Tibial nerve (tissue), 4 donors: ENCODE data around the gene SUFU.

Experiments
- EP300 ChIP-seq, 2 donors: sonication (generic); formaldehyde crosslinking; IDR thresholded peaks; one replicate each; pipeline ENCODE4 v1.6.1; 2017; ENCODE audit warnings: antibody characterized with exemption in 2 of 2, mild to moderate bottlenecking in 1 of 2
- POLR2A ChIP-seq, 2 donors: fragments of 450-650 bp; IDR thresholded peaks; one replicate each; pipeline ENCODE4 v1.6.1; 2017; ENCODE audit warnings: antibody characterized with exemption in 2 of 2, mild to moderate bottlenecking in 2 of 2, moderate library complexity in 2 of 2
- TF ChIP-seq, protein P1 (sequence below), 5 experiments: fragments of 200-600 bp in 3 of 5; fragments of 450-650 bp in 2 of 5; sonication (generic) in 3 of 5; IDR thresholded peaks; one replicate each; pipeline ENCODE4 v1.5.1; 2016 to 2019; ENCODE audit warnings: antibody characterized with exemption in 5 of 5, mild to moderate bottlenecking in 3 of 5, moderate library complexity in 2 of 5

DNA sequence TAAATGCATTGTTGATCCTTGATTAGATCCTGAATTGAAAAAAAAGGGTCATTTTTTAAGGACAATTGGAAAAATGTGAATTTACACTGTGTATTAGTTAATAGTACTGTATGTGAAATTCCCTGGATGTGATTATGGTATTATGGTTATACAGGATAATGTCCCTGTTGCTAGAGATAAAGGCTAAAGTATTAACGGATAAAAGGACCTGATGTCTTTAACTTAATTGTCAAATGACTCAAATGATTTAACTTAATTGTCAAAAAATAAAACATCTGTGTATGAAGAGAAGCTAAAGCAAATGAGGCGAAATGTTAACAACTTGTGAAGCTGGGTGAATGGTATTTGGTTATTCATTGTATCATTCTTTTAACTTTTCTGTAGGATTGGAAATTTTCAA is 48.8 kb downstream of the SUFU start:
- TF ChIP-seq POLR2A (IDR thresholded peaks at IDR 0.05) (no peak), EP300 (IDR thresholded peaks at IDR 0.05) (no peak)
- TF ChIP-seq, protein P1, sequence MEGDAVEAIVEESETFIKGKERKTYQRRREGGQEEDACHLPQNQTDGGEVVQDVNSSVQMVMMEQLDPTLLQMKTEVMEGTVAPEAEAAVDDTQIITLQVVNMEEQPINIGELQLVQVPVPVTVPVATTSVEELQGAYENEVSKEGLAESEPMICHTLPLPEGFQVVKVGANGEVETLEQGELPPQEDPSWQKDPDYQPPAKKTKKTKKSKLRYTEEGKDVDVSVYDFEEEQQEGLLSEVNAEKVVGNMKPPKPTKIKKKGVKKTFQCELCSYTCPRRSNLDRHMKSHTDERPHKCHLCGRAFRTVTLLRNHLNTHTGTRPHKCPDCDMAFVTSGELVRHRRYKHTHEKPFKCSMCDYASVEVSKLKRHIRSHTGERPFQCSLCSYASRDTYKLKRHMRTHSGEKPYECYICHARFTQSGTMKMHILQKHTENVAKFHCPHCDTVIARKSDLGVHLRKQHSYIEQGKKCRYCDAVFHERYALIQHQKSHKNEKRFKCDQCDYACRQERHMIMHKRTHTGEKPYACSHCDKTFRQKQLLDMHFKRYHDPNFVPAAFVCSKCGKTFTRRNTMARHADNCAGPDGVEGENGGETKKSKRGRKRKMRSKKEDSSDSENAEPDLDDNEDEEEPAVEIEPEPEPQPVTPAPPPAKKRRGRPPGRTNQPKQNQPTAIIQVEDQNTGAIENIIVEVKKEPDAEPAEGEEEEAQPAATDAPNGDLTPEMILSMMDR (IDR thresholded peaks at IDR 0.05), result no peak
